GM03348 (cell line): ENCODE data around the gene INPP5A.
A peak's percentile ranks its signal among the peaks of the same experiment; 100 is the strongest.

Source experiments
- DNase-seq: peaks from one replicate; pipeline ENCODE4 v3.0.0; 2012; ENCODE audit warnings: low spot score

INPP5A gene

DNA sequence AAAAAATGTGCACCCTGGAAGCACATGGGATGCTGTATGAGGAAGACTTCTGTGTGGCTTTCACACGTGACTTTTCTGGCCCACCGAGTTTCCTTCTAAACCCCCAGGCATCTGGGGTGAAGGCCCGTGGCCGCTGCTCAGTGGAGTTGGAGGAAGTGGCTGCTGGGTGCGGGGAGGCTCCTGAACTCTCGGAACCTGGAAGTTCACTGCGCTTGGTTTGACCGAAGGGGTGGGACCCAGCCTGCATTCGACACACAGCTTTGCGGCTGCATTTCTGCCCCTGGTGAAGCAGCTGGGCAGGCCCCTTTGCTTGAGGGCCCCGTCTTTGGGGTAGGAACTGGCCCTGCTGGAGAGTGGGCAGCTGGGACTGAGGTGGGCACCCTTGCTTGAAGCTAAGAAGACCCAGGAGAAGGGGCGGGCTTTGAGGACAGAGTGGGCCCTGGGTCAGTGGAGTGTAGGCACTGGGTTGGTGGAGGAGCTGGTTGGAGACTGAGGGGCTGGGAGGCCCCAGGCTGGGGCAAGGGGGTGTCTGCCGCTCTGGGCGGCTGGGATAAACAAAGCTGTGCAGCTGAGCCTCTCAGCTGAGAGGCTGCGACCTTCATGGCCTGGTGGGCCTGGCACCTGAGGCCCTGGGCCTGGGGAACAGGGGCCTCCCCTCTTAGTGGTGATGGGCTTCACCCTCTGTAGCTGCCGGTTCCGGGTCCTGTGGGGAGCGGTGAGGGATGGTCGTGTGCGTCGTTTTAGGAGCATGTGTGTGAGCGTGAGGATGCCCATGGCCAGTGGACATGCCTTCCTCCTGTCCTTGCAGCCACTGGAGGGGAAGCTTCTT lies 78.0 kb downstream of the INPP5A start:
- no peak for DNase-seq

DNA sequence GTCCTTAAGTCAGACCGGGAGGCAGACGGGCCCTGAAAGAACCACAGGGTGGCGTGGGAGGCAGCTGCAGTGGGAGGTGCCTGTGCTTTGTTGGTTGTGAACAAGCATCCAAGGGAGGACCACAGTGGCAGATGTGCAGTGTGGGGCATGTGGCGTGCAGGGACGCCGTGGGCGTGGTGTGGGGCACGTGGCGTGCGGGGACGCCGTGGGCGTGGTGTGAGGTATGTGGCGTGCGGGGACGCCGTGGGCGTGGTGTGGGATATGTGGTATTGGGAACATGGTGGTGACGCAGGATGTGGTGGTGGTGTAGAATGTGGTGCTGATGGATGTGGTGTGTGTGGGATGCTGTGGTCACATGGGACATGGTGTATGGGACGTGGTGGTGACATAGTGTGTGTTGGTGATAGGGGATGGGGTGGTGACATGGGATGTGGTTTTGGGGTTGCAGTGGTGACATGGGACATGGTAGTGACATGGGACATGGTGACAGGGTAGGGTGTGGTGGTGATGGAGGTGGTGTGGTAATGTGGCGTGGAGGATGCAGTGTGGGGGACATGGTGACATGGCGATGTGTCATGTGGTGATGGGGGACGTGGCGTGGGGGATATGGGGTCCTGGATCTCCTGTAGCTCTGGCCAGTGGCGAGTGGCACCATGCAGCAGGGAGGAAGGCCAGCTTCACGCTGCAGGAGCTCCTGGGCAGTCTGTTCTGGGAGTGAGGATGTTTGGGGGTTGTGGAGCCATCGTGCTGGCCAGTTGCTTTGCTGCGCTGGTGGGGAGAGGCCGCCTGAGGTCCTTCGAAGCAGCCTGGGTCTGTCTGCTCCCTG lies 78.8 kb downstream of the INPP5A start:
- no peak for DNase-seq

DNA sequence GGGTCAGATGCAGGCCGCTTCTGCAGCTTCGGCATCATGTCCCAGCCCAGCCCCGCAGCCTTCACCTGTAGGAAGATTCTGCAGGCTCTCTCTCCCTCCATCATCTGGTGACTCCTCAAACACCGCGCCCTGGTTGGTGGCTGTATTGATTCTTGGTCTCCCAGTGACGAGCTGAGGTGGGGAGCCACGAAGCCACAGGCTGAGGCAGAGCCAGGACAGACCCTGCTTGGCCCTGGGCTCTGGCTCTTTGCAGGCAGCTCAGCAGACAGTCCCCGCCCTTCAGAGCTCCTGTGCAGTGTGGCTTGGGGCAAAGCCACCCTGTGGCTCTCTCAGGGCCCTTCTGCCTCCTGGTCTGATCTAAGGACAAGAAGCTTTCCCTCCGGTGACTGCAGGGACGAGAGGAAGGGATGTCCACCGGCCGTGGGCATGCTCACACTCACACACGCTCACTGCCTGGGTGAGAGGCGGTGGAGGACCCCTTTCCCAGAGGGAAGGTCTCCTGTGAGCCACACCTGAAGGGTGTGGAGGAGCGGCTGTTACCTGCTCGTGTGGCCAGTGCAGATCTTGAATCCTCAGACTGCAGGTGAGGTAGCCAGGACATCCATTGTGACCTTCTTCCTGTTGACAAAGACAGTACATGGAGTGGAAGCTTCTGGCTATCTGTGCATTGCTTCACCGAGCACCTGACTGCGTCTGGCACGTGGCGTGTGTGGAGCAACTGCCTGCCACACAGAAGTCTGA lies 79.6 kb downstream of the INPP5A start:
- DNase-seq = no peak

DNA sequence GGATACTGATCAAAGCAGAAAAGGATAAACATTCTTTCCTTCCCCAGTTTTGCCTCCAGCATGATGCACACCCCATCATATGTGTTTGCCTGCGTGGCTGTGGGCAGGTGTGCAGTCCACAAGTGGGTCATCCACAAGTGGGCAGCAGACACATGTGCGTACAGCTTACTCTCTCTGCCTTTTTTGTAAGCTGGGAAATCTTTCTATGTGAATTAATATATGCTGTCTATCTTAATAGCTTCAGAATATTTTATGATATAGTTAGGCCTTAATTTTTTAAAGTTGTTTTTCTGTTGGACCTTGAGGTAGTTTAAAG lies 80.1 kb downstream of the INPP5A start:
- DNase-seq = no peak

DNA sequence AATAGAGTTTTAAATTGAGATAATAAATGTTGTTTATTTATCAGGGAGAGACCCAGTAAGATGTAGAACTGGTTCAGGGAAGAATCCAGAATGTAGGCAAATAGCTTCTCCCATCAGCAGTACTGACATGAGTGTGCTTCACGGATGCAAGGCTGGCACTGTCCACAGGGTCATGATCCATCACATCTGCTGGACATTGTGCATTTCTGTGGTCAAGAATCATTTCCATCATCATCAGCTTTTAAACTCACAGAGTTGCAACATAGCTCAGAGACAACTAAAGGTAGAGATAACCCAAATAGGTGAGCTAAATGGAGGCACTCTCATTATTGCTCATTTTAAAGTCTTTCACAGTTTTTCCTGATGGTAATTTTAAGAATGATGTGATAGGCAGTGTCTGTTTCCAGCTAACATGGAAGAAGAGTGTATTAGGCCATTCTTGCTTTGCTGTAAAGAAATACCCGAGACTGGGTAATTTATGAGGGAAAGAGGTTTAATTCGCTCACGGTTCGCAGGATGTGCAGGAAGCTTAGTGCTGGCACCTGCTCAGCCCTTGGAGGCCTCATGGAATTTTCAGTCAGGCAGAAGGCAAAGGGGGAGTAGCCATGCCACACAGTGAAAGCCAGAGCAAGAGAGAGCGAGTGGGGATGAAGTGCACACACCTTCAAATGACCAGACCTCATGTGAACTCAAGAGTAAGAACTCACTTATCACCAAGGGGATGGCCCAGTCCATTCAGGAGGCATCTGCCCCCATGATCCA lies 80.8 kb downstream of the INPP5A start:
- DNase-seq = peak; percentile 37

DNA sequence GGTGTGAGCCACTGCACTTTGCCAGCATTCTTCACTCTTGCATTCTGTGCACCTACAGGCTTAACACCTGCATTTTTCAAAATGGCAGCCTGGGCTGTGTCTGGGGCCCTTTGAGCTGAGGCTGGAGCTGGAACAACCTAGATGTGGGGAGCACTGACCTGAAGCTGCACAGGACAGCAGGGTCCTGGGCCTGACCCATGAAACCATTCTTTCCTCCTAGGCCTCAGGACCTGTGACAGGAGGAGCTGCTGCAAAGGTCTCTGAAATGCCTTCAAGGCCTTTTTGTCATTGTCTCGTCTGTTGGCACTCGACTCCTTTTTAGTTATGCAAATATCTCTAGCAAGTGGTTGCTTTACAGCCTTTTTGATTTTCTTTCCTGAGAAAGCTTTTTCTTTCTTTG lies 82.3 kb downstream of the INPP5A start:
- no peak for DNase-seq

DNA sequence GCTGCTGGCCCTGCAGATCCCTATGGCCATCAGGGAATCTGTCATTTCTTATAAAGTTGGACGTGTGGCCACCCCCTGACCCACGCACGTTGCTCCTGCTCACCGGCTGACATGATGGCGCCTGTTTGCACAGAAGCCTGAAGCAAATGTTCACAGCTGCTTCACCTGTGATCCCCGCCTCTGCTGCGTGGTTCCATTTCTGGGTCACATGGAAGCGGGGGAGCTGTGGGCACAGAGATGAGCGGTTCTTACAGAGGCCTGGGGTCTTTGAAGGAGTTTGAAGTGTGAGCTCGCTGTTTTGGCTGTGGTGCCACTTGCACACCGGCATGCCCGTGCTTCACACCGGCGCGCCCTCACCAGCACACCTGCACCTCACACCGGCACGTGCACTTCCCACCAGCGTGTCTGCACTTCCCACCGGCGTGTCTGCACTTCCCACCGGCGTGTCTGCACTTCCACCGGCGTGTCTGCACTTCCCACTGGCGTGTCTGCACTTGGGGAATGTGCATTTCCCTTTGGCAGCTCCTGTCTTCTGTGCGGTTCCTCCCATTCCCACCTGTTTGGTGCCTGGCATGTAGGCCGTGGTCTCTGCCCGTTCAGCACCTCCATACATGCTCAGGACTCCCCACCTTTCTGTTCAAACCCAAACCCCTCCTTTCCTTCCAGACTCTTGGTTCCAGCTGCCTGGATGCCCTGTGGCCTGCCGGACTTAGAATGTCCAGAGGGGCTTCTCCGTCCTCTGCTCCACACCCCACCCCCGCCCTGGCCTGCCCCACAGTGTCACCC lies 86.7 kb downstream of the INPP5A start:
- no peak for DNase-seq

DNA sequence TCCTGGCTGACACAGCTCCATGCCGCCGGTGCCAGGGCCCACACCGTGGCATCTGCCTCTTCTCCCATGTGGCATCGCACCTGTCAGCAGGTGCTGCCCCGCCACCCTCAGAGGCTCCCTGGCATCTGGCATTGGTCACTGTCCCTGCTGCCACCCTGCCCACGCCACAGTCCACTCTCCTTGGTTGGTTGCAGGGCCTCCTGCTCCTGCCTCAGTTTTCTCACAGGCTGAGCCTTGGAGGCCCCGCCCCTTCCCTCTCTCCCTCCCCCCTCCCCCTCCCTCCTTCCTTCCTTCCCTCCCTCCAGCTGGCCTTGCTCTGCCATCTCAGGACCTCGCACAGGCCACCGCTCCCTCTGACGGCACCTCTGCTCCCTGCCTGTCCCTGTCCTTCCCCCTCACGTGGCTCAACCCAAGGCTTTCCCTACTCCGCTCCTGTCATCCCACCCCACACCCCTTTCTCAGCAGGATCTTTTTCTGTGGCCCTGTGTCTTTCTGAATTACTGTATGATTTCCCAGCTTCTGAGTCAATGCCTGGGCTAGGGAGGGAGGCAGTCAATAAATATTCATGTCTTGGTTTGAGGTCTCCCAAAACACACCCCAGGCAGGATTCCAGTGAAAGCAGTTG lies 87.4 kb downstream of the INPP5A start:
- DNase-seq = peak; percentile 47

DNA sequence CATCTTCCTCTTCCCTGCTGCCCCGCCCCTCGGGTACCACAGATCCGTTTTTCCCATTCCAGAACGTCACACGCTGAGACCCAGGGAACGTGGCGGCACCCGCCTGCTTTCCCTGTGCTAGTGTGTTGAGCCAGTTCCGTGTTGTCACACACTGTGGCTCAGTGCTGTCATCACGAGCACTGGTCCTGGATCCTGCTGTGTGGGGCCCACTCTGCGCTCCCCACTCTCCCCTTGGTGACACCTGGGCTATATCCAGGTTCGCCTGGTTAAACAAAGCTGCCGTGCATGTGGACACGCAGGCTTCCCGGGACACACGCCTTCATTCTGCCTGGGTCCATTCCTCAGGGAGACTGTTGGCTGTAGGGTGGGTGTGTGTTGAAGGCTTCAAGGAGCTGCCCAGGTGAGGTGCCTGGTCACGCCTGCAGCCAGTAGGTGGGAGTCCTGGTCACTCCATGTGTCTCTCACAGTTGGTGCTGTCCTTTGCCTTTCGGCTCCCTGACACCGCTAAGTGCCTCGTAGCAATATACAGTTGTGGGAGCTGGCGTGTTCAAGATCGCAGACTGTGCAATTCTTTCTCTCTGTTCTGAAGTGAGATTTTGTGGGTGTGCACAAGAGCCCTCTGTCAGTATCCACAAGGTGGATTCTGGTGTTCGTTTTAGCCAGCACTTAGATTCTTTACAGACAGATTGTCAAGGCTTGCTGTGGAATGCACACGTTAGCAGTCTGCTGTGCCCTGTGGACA lies 88.6 kb downstream of the INPP5A start:
- no peak for DNase-seq

DNA sequence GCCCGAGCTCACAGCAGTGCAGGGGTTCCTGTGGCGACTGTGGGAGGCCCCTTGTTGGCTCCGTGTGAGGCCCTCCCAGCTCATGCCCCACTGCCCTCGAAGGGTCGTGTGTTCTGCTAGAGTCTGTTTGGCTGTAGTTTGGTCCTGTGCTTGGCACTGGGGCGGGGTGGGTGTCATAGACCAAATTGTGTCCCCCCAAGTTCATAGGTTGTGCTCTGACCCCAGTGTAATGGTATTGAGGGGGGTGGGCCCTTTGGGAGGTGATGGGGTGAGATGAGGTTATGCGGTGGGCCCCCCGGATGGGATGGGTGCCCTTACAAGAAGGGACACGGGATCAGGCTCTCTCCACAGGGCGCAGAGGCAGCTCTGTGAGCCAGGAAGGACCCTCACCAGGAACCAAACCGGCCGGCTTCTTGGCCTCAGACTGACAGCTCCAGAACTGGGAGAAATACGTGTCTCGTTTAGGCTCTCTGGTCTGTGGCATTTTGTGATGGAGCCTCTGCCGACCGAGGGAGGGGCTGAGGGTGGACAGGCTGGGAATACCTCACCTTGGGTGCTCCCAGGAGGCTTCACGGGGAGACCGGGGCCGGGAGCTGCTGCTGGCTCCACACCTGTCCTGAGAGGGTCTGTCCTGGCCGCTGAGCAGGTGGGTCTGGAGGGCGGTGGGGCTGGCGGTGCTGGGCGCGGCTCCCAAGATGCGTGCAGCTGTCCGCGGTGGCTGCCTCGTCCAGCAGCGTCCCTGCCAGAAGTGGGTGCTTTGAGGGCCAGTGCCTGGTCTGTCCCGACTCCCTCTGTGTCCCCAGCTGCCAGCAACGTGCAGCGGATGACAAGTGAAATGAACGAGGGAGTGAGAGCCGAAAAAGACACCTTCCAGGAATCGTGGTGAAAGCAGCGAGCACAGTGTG lies 89.4 kb downstream of the INPP5A start:
- DNase-seq = no peak

DNA sequence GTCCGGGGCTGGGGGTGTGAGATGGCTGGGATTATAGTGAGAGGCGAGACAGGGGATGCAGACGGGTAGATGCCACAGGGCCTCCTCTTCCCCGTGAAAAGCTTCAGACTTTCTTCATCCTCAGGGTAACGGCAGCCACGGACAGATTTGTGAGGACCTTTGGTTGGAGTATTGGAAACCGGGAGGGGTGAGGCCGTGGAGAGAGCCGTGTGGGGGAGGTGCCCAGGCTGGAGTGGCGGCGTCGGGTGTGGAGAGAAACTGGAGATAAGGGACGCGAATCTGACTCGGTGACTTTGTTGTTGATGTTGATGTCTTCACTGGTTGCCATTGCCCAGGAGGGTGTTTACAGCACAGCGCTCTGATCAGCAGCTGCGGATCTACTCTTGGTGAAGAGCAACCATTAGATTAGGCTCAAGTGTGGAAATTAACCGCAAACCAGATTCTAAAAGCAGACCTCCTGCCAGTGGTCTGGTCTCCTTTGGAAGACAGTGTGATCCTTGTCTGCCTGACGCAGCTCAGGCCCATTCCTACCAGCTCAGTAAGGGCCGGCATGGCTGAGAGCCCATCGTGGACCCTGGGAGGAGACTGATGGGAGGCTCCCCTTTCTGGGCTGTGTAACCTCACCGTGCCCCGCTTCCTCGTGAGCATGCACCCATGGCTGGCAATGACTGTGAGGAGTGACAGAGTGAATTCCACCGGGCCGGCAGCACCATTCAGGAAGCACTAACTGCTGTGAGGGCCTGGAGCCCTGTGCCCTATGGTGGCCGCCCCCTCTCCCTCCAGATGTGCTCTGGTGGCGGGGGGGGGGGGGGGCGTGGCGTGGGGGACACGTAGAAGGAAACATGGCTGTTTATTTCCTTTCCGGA lies 90.3 kb downstream of the INPP5A start:
- DNase-seq = peak; percentile 92

DNA sequence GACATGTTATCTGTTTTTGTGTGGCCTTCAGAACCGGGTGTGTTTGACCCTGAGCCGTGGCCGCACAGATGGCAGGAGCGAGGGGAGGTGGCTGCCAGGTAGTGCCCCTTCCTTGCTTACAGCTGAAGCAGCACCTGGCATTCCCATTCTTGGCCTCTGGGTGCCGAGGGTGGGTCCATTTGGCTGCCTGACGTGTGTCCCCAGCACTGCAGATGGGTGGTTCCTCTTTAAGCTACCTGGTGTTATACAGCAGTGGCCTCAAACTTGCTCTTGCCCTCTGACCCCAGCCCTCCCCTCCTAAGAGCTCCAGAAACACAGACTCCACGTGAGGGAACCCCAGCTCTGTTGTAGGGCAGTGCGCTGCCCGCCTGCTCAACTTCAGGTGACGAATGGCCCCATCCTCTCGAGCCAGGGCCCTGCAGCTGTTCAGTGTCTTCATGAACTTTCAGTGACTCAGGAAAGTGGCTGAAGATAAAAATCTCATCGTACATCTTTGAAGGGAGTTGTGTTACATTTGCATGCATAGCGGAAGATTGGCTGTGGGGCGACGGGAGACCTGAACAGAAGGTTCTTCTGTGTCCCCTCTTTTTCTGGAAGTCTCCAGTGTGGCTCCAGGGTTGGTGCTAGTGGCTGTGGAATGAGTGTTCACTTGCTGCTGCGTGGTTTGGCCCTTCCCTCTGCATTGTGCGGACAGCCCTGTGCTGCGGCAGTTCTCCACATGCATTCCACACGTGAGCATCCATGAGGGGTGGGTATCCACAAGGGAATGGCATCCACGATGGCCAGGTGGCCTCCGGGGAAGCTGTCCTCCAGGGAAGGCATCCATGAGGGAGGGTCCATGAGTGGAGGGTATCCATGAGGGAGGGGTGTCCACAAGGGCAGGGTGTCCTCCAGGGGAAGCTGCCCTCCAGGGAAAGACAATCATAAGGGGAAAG lies 91.6 kb downstream of the INPP5A start:
- DNase-seq = no peak

DNA sequence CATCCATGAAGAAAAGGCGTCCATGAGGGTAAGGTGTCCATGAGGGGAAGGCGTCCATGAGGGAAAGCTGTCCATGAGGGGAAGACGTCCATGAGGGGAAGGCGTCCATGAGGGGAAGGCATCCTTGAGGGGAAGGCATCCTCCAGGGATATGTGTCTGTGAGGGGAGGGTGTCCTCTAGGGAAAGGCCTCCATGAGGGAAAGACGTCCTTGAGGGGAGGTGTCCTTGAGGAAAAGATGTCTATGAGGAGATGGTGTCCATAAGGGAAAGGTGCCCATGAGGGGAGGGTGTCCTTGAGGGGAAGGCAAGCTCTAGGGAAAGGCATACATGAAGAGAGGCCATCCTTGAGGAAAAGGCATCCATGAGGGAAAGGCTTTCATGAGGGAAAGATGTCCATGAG lies 92.6 kb downstream of the INPP5A start:
- no peak for DNase-seq

DNA sequence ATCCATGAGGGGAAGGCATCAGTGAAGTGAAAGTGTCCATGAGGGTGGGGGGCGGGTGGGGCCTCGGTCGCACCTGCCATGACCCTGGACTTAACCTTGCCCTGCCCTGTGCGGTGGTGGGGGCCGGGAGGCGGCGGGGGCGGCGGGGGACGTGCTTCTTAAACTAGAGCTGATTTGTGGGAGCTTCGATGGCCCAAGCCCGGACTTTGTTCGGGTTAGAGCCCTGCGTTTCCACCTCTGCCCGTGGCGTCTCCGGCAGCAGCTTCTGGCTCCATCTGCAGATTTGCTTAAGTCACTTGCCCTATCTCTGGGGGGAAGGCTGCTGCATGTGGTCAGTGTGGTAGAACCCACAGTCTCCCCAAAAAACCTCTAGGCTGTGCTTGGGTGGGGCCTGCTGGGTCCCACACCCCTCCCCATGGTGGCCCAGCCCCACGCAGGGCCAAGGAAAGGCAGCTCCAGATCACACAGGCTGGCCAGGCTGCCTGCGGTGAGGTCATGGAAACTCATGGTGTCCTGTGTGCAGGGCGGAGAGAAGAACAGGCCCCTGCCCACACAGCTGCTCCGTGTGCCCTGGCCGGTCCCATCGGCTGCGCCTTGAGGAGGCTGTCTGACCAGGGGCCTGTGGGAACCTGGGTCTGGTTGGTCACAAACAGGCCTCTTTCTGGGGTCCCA lies 93.2 kb downstream of the INPP5A start:
- DNase-seq = no peak

DNA sequence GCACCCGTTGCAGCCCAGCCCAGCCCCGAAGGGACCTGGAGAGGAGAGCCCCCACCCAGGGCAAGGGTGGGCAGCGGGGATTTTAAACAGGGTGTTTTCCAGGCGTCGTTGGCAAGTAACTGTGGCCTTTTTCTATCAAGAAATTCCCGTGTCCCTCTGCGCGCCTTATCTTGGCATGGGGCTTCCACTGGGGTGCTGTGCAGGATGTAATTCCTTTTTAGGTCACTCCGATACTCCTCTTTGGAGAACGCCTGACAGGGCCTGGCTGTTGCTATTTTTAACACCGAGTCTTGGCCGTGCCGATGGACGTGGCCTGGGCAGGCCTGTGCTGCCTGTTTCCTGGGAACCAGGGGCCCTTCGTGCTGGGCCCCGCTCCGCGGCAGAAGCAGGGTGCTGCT lies 93.8 kb downstream of the INPP5A start:
- peak; percentile 55 for DNase-seq

DNA sequence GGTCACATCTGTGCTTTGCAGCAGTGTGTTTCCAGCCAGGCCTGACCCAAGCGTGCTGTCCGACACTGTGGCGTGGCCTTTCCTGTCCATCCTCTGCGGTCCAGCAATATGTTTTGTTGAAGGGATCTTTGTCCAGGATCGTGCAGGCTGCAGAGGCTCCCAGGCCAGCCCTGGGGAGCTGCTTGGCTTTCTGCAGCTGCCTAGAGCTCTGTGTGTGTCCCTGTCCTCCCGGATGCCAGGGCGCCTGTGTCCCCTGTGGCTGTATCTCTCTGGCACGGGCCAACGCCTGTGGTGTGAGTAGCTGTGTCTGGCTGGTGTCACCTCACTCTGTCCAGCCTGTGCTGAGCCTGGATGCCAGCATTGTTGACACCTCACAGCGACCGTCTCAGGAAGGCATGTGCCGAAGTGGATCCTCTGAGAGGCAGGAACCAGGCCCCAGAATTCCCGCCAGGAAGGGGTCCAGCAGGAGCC lies 94.5 kb downstream of the INPP5A start:
- no peak for DNase-seq
